HEK293T (cell line): Measurements from ENCODE around the gene MYO7A.
A peak's percentile ranks its signal among the peaks of the same experiment; 100 is the strongest.

Source experiments
- CTCF ChIA-PET: fragments of 350-600 bp; formaldehyde crosslinking; extraction: SDS; loops from one replicate; lab custom pipeline; 2021; ENCODE audit warnings: antibody characterized with exemption, inconsistent platforms; lab: Yijun Ruan, JAX
- POLR2A ChIA-PET: fragments of 350-600 bp; formaldehyde crosslinking; extraction: SDS; loops from one replicate; lab custom pipeline; 2020; ENCODE audit warnings: antibody characterized with exemption, inconsistent platforms; lab: Yijun Ruan, JAX
- DNase-seq: peaks from one replicate; pipeline ENCODE4 v3.0.0; 2012; ENCODE audit warnings: mixed read lengths; ENCODE audit errors: extremely low spot score
- ARNT ChIP-seq: fragments of 450-650 bp; IDR thresholded peaks from 2 replicates; pipeline ENCODE4 v1.6.1; 2017; ENCODE audit warnings: mild to moderate bottlenecking
- BHLHE40 ChIP-seq: fragments of 450-650 bp; IDR thresholded peaks from 2 replicates; pipeline ENCODE4 v1.6.1; 2016; ENCODE audit warnings: mild to moderate bottlenecking, moderate library complexity, borderline replicate concordance
- CTBP1 ChIP-seq: fragments of 450-650 bp; IDR thresholded peaks from 2 replicates; pipeline ENCODE4 v1.6.1; 2016; ENCODE audit warnings: borderline replicate concordance
- ELF4 ChIP-seq: fragments of 450-650 bp; IDR thresholded peaks from 2 replicates; pipeline ENCODE4 v1.6.1; 2017; ENCODE audit warnings: antibody characterized with exemption
- FOXA1 ChIP-seq: fragments of 450-650 bp; IDR thresholded peaks from 2 replicates; pipeline ENCODE4 v1.6.1; 2016; ENCODE audit warnings: mild to moderate bottlenecking
- FOXK2 ChIP-seq: fragments of 450-650 bp; IDR thresholded peaks from 2 replicates; pipeline ENCODE4 v1.6.1; 2016; ENCODE audit warnings: mild to moderate bottlenecking
- FOXM1 ChIP-seq: fragments of 450-650 bp; IDR thresholded peaks from 2 replicates; pipeline ENCODE4 v1.6.1; 2017; ENCODE audit warnings: mild to moderate bottlenecking, borderline replicate concordance
- HDGF ChIP-seq: fragments of 450-650 bp; IDR thresholded peaks from 2 replicates; pipeline ENCODE4 v1.6.1; 2017; ENCODE audit warnings: antibody characterized with exemption, borderline replicate concordance
- L3MBTL2 ChIP-seq: fragments of 450-650 bp; conservative IDR thresholded peaks from 2 replicates; pipeline ENCODE4 v1.6.1; 2016; ENCODE audit warnings: mild to moderate bottlenecking
- LEF1 ChIP-seq: fragments of 450-650 bp; IDR thresholded peaks from 2 replicates; pipeline ENCODE4 v1.6.1; 2017; ENCODE audit warnings: mild to moderate bottlenecking, borderline replicate concordance
- NFRKB ChIP-seq: fragments of 450-650 bp; IDR thresholded peaks from 2 replicates; pipeline ENCODE4 v1.6.1; 2016; ENCODE audit warnings: mild to moderate bottlenecking, moderate library complexity
- PKNOX1 ChIP-seq: fragments of 450-650 bp; IDR thresholded peaks from 2 replicates; pipeline ENCODE4 v1.6.1; 2016
- SP1 ChIP-seq: fragments of 450-650 bp; IDR thresholded peaks from 2 replicates; pipeline ENCODE4 v1.6.1; 2017
- SUZ12 ChIP-seq: fragments of 450-650 bp; IDR thresholded peaks from 2 replicates; pipeline ENCODE4 v1.6.1; 2016; ENCODE audit warnings: mild to moderate bottlenecking
- TARDBP ChIP-seq: fragments of 450-650 bp; IDR thresholded peaks from 2 replicates; pipeline ENCODE4 v1.6.1; 2016
- ZNF384 ChIP-seq: fragments of 450-650 bp; IDR thresholded peaks from 2 replicates; pipeline ENCODE4 v1.6.1; 2016

Gene MYO7A

GRCh38 chr11:77179048-77179447, 51.0 kb downstream of the MYO7A start:
- ChIA-PET POLR2A (no interaction called here), CTCF (no interaction called here)
- TF ChIP-seq TARDBP (no peak), PKNOX1 (no peak), FOXK2 (no peak), SUZ12 (no peak), HDGF (no peak), FOXM1 (no peak), LEF1 (no peak), ZNF384 (no peak), ELF4 (no peak), ARNT (no peak), CTBP1 (no peak), SP1 (no peak), BHLHE40 (no peak), FOXA1 (no peak), L3MBTL2 (no peak), NFRKB (no peak)
- DNase-seq, result no peak

GRCh38 chr11:77179681-77180080, 51.6 kb downstream of the MYO7A start:
- ChIA-PET CTCF (no interaction called here), POLR2A (no interaction called here)
- TF ChIP-seq LEF1 (no peak), FOXK2 (no peak), L3MBTL2 (no peak), ARNT (no peak), HDGF (no peak), NFRKB (no peak), TARDBP (no peak), FOXM1 (no peak)
- no peak for DNase-seq

GRCh38 chr11:77180346-77180745, 52.3 kb downstream of the MYO7A start:
- ChIA-PET CTCF (no interaction called here), POLR2A (no interaction called here)
- TF ChIP-seq FOXM1 (no peak), LEF1 (no peak), HDGF (no peak), NFRKB (no peak), BHLHE40 (no peak), FOXK2 (no peak), SP1 (no peak), ZNF384 (no peak), FOXA1 (no peak), TARDBP (no peak)
- DNase-seq, result no peak

- ChIA-PET POLR2A (no interaction called here), CTCF (no interaction called here)
- no peak for TF ChIP-seq FOXM1
- peak; percentile 53; the same call in 1 of the 2 replicates for TF ChIP-seq PKNOX1
- TF ChIP-seq FOXA1, result no peak
- no peak for DNase-seq
Measured at GRCh38 chr11:77181226-77181625, 53.2 kb downstream of the MYO7A start.

- DNase-seq, result no peak
- ChIA-PET POLR2A (no interaction called here), CTCF (interaction anchor here (0.6 kb wide), 1 partner anchor 12 kb away, joined by 3 read pairs; no protein-coding TSS in a partner anchor)
- no peak for TF ChIP-seq FOXA1
- no peak for TF ChIP-seq SUZ12
- TF ChIP-seq ELF4, result no peak
- no peak for TF ChIP-seq TARDBP
- no peak for TF ChIP-seq NFRKB
- no peak for TF ChIP-seq LEF1
- no peak for TF ChIP-seq FOXK2
- no peak for TF ChIP-seq HDGF
- TF ChIP-seq BHLHE40, result no peak
- no peak for TF ChIP-seq FOXM1
- TF ChIP-seq ZNF384, result no peak
- TF ChIP-seq CTBP1, result no peak
- TF ChIP-seq ARNT, result no peak
- TF ChIP-seq SP1, result no peak
- TF ChIP-seq L3MBTL2, result no peak
Measured at GRCh38 chr11:77181799-77182541, 53.9 kb downstream of the MYO7A start.

- ChIA-PET POLR2A (no interaction called here), CTCF (interaction anchor here (0.7 kb wide), 1 partner anchor 67 kb away, joined by 3 read pairs; no protein-coding TSS in a partner anchor)
- DNase-seq, result no peak
- no peak for TF ChIP-seq SP1
- no peak for TF ChIP-seq ARNT
- no peak for TF ChIP-seq TARDBP
- no peak for TF ChIP-seq ELF4
- TF ChIP-seq FOXM1, result no peak
- no peak for TF ChIP-seq LEF1
- no peak for TF ChIP-seq L3MBTL2
- no peak for TF ChIP-seq NFRKB
- TF ChIP-seq FOXA1, result no peak
- TF ChIP-seq SUZ12, result no peak
- TF ChIP-seq CTBP1, result no peak
- no peak for TF ChIP-seq BHLHE40
- TF ChIP-seq ZNF384, result no peak
- no peak for TF ChIP-seq PKNOX1
- TF ChIP-seq HDGF, result no peak
- TF ChIP-seq FOXK2, result no peak
Measured at GRCh38 chr11:77182542-77183430, 54.7 kb downstream of the MYO7A start.
